GM18505 (cell line): Measurements from ENCODE around the gene MORN1.

Experiments used
- ATAC-seq: cut with Tn5 transposase; IDR thresholded peaks from one replicate; pipeline ENCODE4 v1.9.1; 2021; ENCODE audit not compliant: unreplicated experiment
- POLR2A ChIP-seq: IDR thresholded peaks from 4 replicates; pipeline ENCODE4 v1.6.1; 2011; ENCODE audit warnings: borderline replicate concordance; ENCODE audit not compliant: insufficient read depth, insufficient read length; ENCODE audit errors: extremely low read depth

Gene MORN1

GRCh38 chr1:2392686-2393085 lies 1.3 kb upstream of the MORN1 start:
- ATAC-seq, result no peak
- no peak for TF ChIP-seq POLR2A

- ATAC-seq, result peak; percentile 23
- TF ChIP-seq POLR2A, result no peak
These were observed 666 bp upstream of the MORN1 start for GRCh38 chr1:2391931-2392509.

- no peak for TF ChIP-seq POLR2A
- no peak for ATAC-seq
These were observed 1.7 kb downstream of the MORN1 start for GRCh38 chr1:2389644-2390043.

GRCh38 chr1:2388004-2388913 lies 3.1 kb downstream of the MORN1 start:
- no peak for TF ChIP-seq POLR2A
- ATAC-seq, result no peak

- no peak for ATAC-seq
- no peak for TF ChIP-seq POLR2A
These were observed 4.4 kb downstream of the MORN1 start for GRCh38 chr1:2386636-2387611.

- no peak for TF ChIP-seq POLR2A
- no peak for ATAC-seq
These were observed 5.6 kb downstream of the MORN1 start for GRCh38 chr1:2385606-2386280.

GRCh38 chr1:2384941-2385481 lies 6.3 kb downstream of the MORN1 start:
- no peak for ATAC-seq
- no peak for TF ChIP-seq POLR2A

GRCh38 chr1:2384130-2384860 lies 7.1 kb downstream of the MORN1 start:
- TF ChIP-seq POLR2A, result no peak
- ATAC-seq, result no peak

GRCh38 chr1:2383576-2383975 lies 7.8 kb downstream of the MORN1 start:
- no peak for TF ChIP-seq POLR2A
- ATAC-seq, result no peak

- no peak for TF ChIP-seq POLR2A
- no peak for ATAC-seq
These were observed 8.6 kb downstream of the MORN1 start for GRCh38 chr1:2382621-2383361.
